Gastrocnemius medialis (tissue), 4 donors: ENCODE measurements around the gene KIRREL2.

Experiments
- POLR2A ChIP-seq, 2 donors: fragments of 450-650 bp; IDR thresholded peaks; one replicate each; pipeline ENCODE4 v1.6.1; 2017; ENCODE audit warnings: antibody characterized with exemption in 2 of 2, mild to moderate bottlenecking in 2 of 2, moderate library complexity in 2 of 2
- TF ChIP-seq, protein P1 (sequence below), 5 experiments: fragments of 450-650 bp in 3 of 5; fragments of 200-600 bp in 2 of 5; sonication (generic) in 2 of 5; IDR thresholded peaks in 4 of 5; conservative IDR thresholded peaks in 1 of 5; 1 replicate in 4 of 5; 2 replicates in 1 of 5; pipeline ENCODE4 v1.5.1; 2016 to 2019; ENCODE audit warnings: antibody characterized with exemption in 5 of 5, mild to moderate bottlenecking in 3 of 5, moderate library complexity in 3 of 5

DNA sequence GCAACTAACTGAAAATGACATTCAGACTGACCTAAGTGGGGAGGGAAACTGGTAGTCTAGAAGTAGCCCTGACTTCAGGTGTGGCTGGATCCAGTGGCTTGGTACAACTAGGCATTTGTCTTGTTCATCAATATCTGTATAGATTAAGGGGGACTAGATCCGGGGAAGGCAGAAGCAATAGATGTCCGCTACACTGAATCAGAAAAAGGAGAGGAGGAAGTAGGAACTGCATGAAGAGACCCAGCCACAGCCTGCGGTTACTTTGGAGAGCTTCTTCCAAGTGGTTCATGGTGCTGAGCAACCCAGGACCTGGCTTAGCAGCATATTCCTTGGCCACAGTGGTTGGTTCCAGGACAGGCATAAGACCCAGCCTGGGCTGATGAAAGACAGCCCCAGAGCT is 34.1 kb upstream of the KIRREL2 start:
- no peak for TF ChIP-seq POLR2A (IDR thresholded peaks at IDR 0.05)
- TF ChIP-seq, protein P1, sequence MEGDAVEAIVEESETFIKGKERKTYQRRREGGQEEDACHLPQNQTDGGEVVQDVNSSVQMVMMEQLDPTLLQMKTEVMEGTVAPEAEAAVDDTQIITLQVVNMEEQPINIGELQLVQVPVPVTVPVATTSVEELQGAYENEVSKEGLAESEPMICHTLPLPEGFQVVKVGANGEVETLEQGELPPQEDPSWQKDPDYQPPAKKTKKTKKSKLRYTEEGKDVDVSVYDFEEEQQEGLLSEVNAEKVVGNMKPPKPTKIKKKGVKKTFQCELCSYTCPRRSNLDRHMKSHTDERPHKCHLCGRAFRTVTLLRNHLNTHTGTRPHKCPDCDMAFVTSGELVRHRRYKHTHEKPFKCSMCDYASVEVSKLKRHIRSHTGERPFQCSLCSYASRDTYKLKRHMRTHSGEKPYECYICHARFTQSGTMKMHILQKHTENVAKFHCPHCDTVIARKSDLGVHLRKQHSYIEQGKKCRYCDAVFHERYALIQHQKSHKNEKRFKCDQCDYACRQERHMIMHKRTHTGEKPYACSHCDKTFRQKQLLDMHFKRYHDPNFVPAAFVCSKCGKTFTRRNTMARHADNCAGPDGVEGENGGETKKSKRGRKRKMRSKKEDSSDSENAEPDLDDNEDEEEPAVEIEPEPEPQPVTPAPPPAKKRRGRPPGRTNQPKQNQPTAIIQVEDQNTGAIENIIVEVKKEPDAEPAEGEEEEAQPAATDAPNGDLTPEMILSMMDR (IDR thresholded peaks at IDR 0.05 in 4 of 5, conservative IDR thresholded peaks at IDR 0.05 in 1 of 5): no peak
